ENCODE measurements around the gene SREBF2.

Gene SREBF2

GRCh38 chr22:41912338-41913039 is 79.6 kb downstream of the SREBF2 start:
- no peak for DNase-seq (ENCODE audit: low read depth)
- no peak for TF ChIP-seq CTCF (IDR thresholded peaks at IDR 0.05; ENCODE audit: low read depth, low read length, missing control alignments)
- peak overlapping the region; percentile 64; the same call in 1 of the 2 replicates for H3K4me3 ChIP-seq (ENCODE audit: low read depth, low read length)

GRCh38 chr22:41913040-41913719 is 80.3 kb downstream of the SREBF2 start:
- H3K4me3 ChIP-seq (ENCODE audit: low read depth, low read length), result peak overlapping the region; percentile 64
- TF ChIP-seq CTCF (IDR thresholded peaks at IDR 0.05; ENCODE audit: low read depth, low read length, missing control alignments), result no peak
- no peak for DNase-seq (ENCODE audit: low read depth)

GRCh38 chr22:41913842-41914534 is 81.1 kb downstream of the SREBF2 start:
- peak overlapping the region; percentile 64 for H3K4me3 ChIP-seq (ENCODE audit: low read depth, low read length)
- DNase-seq (ENCODE audit: low read depth), result no peak
- no peak for TF ChIP-seq CTCF (IDR thresholded peaks at IDR 0.05; ENCODE audit: low read depth, low read length, missing control alignments)

GRCh38 chr22:41914611-41915034 is 81.7 kb downstream of the SREBF2 start:
- peak overlapping the region; percentile 64 for H3K4me3 ChIP-seq (ENCODE audit: low read depth, low read length)
- DNase-seq (ENCODE audit: low read depth), result no peak
- TF ChIP-seq CTCF (IDR thresholded peaks at IDR 0.05; ENCODE audit: low read depth, low read length, missing control alignments), result no peak

GRCh38 chr22:41915035-41915785 is 82.3 kb downstream of the SREBF2 start, which contains the start of gene SHISA8:
SHISA8 (minus strand) TSS chr22:41915074; CDS start chr22:41914667, 407 bp downstream.
- no peak for DNase-seq (ENCODE audit: low read depth)
- H3K4me3 ChIP-seq (ENCODE audit: low read depth, low read length), result peak within 1 kb of the TSS; percentile 64
- no peak for TF ChIP-seq CTCF (IDR thresholded peaks at IDR 0.05; ENCODE audit: low read depth, low read length, missing control alignments)

- no peak overlapping the region for H3K4me3 ChIP-seq (ENCODE audit: low read depth, low read length)
- no peak for DNase-seq (ENCODE audit: low read depth)
- no peak for TF ChIP-seq CTCF (IDR thresholded peaks at IDR 0.05; ENCODE audit: low read depth, low read length, missing control alignments)
Observed at GRCh38 chr22:41915786-41916493, 83.0 kb downstream of the SREBF2 start.
